A549 (cell line): ENCODE results near the gene NEDD4L. TPM values are rescaled to one million over a fixed set of nuclear protein-coding genes. Genes with fewer than 3 reads are reported as not detected.

Experiments
- ATAC-seq, 2 experiments: fragments of 200-7000 bp in 1 of 2; fragments of >200 bp in 1 of 2; cut with Nextera tagmentation in 1 of 2; cut with Tn5 transposase in 1 of 2; 3 replicates each; pipeline versions ENCODE4 v1.8.0 to v1.9.1; 2018 to 2020; ENCODE audit warnings: mild to moderate bottlenecking in 1 of 2, moderate library complexity in 1 of 2
- CTCF ChIA-PET: fragments of 300-600 bp; sonication (Branson Sonifier 250); formaldehyde crosslinking; extraction: SDS; loops from one replicate; lab custom pipeline; 2021; ENCODE audit warnings: antibody characterized with exemption, inconsistent platforms; lab: Yijun Ruan, JAX
- POLR2A ChIA-PET: fragments of 350-600 bp; formaldehyde crosslinking; extraction: SDS; loops from one replicate; lab custom pipeline; 2021; ENCODE audit warnings: antibody characterized with exemption, inconsistent platforms; lab: Yijun Ruan, JAX
- DNase-seq, 2 experiments: peaks; one replicate each; pipeline versions ENCODE4 v3.0.0 to v3.0.0-alpha.2; 2011 to 2016; ENCODE audit warnings: low read depth in 1 of 2, low spot score in 1 of 2
- FAIRE-seq: peaks from 2 replicates; lab custom pipeline; 2011; peaks lifted over from hg19 to GRCh38; lab: Jason Lieb, UNC
- H3K27ac ChIP-seq, 2 experiments: fragments of >200 bp; sonication (Bioruptor Twin); formaldehyde crosslinking; 3 replicates each; pipeline ENCODE4 v1.5.1; 2016 to 2017
- H3K4me1 ChIP-seq: fragments of >200 bp; sonication (Bioruptor Twin); formaldehyde crosslinking; 3 replicates; pipeline ENCODE4 v1.6.1; 2016
- H3K4me2 ChIP-seq: fragments of >200 bp; sonication (Bioruptor Twin); formaldehyde crosslinking; 3 replicates; pipeline ENCODE4 v1.6.1; 2016
- H3K4me3 ChIP-seq: fragments of >200 bp; sonication (Bioruptor Twin); formaldehyde crosslinking; 3 replicates; pipeline ENCODE4 v1.5.1; 2016
- H3K9me3 ChIP-seq: fragments of >200 bp; sonication (Bioruptor Twin); formaldehyde crosslinking; 3 replicates; pipeline ENCODE4 v1.6.1; 2016
- BHLHE40 ChIP-seq: IDR thresholded peaks from 2 replicates; pipeline ENCODE4 v1.6.1; 2012; ENCODE audit warnings: low read depth, low read length, inconsistent platforms
- CHD2 ChIP-seq: fragments of 150-350 bp; IDR thresholded peaks from 2 replicates; pipeline ENCODE4 v1.6.1; 2014; ENCODE audit warnings: low read length; ENCODE audit not compliant: partially characterized antibody
- CHD4 ChIP-seq: fragments of 200-600 bp; sonication (generic); IDR thresholded peaks from 2 replicates; pipeline ENCODE4 v1.6.1; 2016; ENCODE audit warnings: antibody characterized with exemption, mild to moderate bottlenecking, borderline replicate concordance
- E2F6 ChIP-seq: IDR thresholded peaks from 2 replicates; pipeline ENCODE4 v1.6.1; 2012; ENCODE audit warnings: low read depth, borderline replicate concordance
- EHMT2 ChIP-seq: fragments of 200-600 bp; sonication (generic); IDR thresholded peaks from 2 replicates; pipeline ENCODE4 v1.6.1; 2016; ENCODE audit warnings: antibody characterized with exemption, low read depth, mild to moderate bottlenecking, moderate library complexity
- ESRRA ChIP-seq: fragments of 150-350 bp; IDR thresholded peaks from 2 replicates; pipeline ENCODE4 v1.6.1; 2014; ENCODE audit warnings: mild to moderate bottlenecking, low read length, borderline replicate concordance
- GATA3 ChIP-seq: IDR thresholded peaks from 2 replicates; pipeline ENCODE4 v1.6.1; 2012; ENCODE audit warnings: borderline replicate concordance
- HDAC2 ChIP-seq: fragments of 200-600 bp; sonication (generic); IDR thresholded peaks from 2 replicates; pipeline ENCODE4 v1.6.1; 2016
- HOXA7 ChIP-seq: fragments of 250-450 bp; sonication (Bioruptor Pico); IDR thresholded peaks from 2 replicates; pipeline ENCODE4 v1.5.0; 2020; ENCODE audit warnings: mild to moderate bottlenecking, moderate library complexity
- HOXB5 ChIP-seq: fragments of 250-450 bp; sonication (Bioruptor Pico); IDR thresholded peaks from 2 replicates; pipeline ENCODE4 v1.5.0; 2020; ENCODE audit warnings: mild to moderate bottlenecking, moderate library complexity
- KDM1A ChIP-seq: fragments of 200-600 bp; sonication (generic); IDR thresholded peaks from 2 replicates; pipeline ENCODE4 v1.6.1; 2016; ENCODE audit warnings: low read depth, mild to moderate bottlenecking
- KDM5A ChIP-seq: fragments of 200-600 bp; sonication (generic); IDR thresholded peaks from 2 replicates; pipeline ENCODE4 v1.6.1; 2016; ENCODE audit warnings: antibody characterized with exemption, mild to moderate bottlenecking
- MAZ ChIP-seq: fragments of 150-350 bp; IDR thresholded peaks from 2 replicates; pipeline ENCODE4 v1.6.1; 2014; ENCODE audit warnings: antibody characterized with exemption, low read depth, low read length, borderline replicate concordance
- NFE2L2 ChIP-seq: fragments of 150-350 bp; conservative IDR thresholded peaks from 2 replicates; pipeline ENCODE4 v1.6.1; 2014; ENCODE audit warnings: low read length
- NPAS2 ChIP-seq: fragments of 250-450 bp; sonication (Bioruptor Pico); IDR thresholded peaks from 2 replicates; pipeline ENCODE4 v1.8.0; 2022; ENCODE audit warnings: mild to moderate bottlenecking, moderate library complexity, borderline replicate concordance
- RAD21 ChIP-seq, 2 experiments: fragments of >200 bp in 1 of 2; sonication (Bioruptor Twin) in 1 of 2; formaldehyde crosslinking in 1 of 2; IDR thresholded peaks in 1 of 2; conservative IDR thresholded peaks in 1 of 2; 2 replicates in 1 of 2; 3 replicates in 1 of 2; pipeline ENCODE4 v1.6.1; 2012 to 2018; ENCODE audit warnings: inconsistent platforms in 1 of 2
- RCOR1 ChIP-seq: fragments of 150-350 bp; IDR thresholded peaks from 2 replicates; pipeline ENCODE4 v1.6.1; 2014; ENCODE audit warnings: antibody characterized with exemption, low read length, low read depth
- SREBF2 ChIP-seq: fragments of 450-650 bp; IDR thresholded peaks from 2 replicates; pipeline ENCODE4 v1.6.1; 2014; ENCODE audit warnings: mild to moderate bottlenecking, moderate library complexity
- TP53 ChIP-seq: fragments of 250-450 bp; sonication (Bioruptor Pico); IDR thresholded peaks from 2 replicates; pipeline ENCODE4 v1.5.0; 2021; ENCODE audit warnings: mild to moderate bottlenecking, moderate library complexity
- ZNF302 ChIP-seq: fragments of 250-450 bp; sonication (Bioruptor Pico); IDR thresholded peaks from 2 replicates; pipeline ENCODE4 v1.9.0; 2021; ENCODE audit warnings: inconsistent platforms, mild to moderate bottlenecking, moderate library complexity
- ZSCAN20 ChIP-seq: fragments of 250-450 bp; sonication (Bioruptor Pico); IDR thresholded peaks from 2 replicates; pipeline ENCODE4 v1.8.0; 2022; ENCODE audit warnings: mild to moderate bottlenecking, moderate library complexity
- WGBS: methylation state at CpG from one replicate; pipeline ENCODE4 v1.1.6; 2017; ENCODE audit errors: missing lambda C conversion rate; 5-methylcytosine and 5-hydroxymethylcytosine counted together
- polyA plus RNA-seq, 4 experiments: library from polyadenylated mRNA; depleted of rRNA in 3 of 4; stranded (reverse); fragments of >200 nt; fragmentation: RNase III in 1 of 4; extraction: RNeasy Plus Mini Kit Qiagen cat#74134 plus additional on column Dnase treatment in 1 of 4; gene quantifications; 2 replicates in 3 of 4; 3 replicates in 1 of 4; pipeline ENCODE4 v1.2.3, GENCODE V29; 2011 to 2017
- TF ChIP-seq, protein P1 (sequence below): fragments of 450-650 bp; IDR thresholded peaks from 2 replicates; pipeline ENCODE4 v1.6.1; 2014; ENCODE audit warnings: antibody characterized with exemption
- TF ChIP-seq, protein P2 (sequence below): IDR thresholded peaks from 2 replicates; pipeline ENCODE4 v1.6.1; 2012
- TF ChIP-seq, protein P3 (sequence below): fragments of 250-450 bp; sonication (Bioruptor Pico); IDR thresholded peaks from 2 replicates; pipeline ENCODE4 v1.5.0; 2020; ENCODE audit warnings: low read depth, mild to moderate bottlenecking, moderate library complexity

NEDD4L gene
- polyA plus RNA-seq, 2 of the 4 experiments (the other 2 are of a cell fraction), result 18.0 to 36.5 TPM

GRCh38 chr18:58398648-58399398, 354.8 kb downstream of the NEDD4L start:
- WGBS, result 87% methylated on average over 11 of the region's 11 CpGs
- Histone ChIP-seq H3K4me3 (no peak overlapping the region), H3K4me2 (no peak overlapping the region), H3K9me3 (no peaks in the 10 kb centered on the region), H3K27ac (peak overlapping the region in 1 of 2 experiments; percentile 23; a peak in 1 of 6 replicates), H3K4me1 (peaks cover 25% of the 10 kb centered on the region)
- TF ChIP-seq, protein P1, sequence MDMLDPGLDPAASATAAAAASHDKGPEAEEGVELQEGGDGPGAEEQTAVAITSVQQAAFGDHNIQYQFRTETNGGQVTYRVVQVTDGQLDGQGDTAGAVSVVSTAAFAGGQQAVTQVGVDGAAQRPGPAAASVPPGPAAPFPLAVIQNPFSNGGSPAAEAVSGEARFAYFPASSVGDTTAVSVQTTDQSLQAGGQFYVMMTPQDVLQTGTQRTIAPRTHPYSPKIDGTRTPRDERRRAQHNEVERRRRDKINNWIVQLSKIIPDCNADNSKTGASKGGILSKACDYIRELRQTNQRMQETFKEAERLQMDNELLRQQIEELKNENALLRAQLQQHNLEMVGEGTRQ, result no peak
- TF ChIP-seq, protein P2, sequence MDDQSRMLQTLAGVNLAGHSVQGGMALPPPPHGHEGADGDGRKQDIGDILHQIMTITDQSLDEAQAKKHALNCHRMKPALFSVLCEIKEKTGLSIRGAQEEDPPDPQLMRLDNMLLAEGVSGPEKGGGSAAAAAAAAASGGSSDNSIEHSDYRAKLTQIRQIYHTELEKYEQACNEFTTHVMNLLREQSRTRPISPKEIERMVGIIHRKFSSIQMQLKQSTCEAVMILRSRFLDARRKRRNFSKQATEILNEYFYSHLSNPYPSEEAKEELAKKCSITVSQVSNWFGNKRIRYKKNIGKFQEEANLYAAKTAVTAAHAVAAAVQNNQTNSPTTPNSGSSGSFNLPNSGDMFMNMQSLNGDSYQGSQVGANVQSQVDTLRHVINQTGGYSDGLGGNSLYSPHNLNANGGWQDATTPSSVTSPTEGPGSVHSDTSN, result no peak
- TF ChIP-seq CHD4 (no peak), GATA3 (no peak), EHMT2 (no peak)
- DNase-seq, result no peak
- POLR2A ChIA-PET, result no interaction called here
- no peak for ATAC-seq
- FAIRE-seq, result no peak
- CTCF ChIA-PET, result interaction anchor here (0.7 to 1.4 kb wide), 3 partner anchors 29 to 365 kb away, joined by 3 to 4 read pairs (median 3); no protein-coding TSS in a partner anchor

DNA sequence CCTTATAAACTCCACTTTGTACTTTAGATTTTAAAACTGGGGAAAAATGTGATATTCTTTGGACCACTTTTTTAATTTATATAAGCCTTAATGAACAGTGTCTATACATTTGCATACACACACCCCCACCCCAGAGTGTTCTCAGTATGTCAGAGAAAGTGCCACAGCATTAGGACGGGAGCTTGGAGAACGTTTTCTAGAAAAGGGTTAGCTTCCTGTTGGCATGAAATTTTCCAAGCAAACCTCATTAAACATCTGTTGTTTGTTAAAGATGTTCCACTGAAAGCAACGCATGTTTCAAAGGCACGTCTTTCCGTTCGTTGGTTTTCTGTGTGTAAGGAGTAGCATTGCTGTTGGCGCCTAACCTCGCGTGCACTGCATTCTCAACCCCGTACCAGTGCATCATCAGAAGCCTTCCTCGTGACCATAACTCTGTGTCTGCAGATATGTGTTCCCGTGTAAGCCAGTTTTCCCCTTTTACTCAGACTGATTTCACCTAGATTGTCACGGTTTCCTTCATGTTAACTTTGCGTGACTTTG, 356.4 kb downstream of the NEDD4L start:
- peaks cover 25% of the 10 kb centered on the region for H3K4me1 ChIP-seq
- TF ChIP-seq HOXA7 (CRISPR knock-in tag) (no peak), HOXB5 (no peak), ZSCAN20 (CRISPR knock-in tag) (no peak), MAZ (no peak), NPAS2 (no peak), ESRRA (no peak), KDM5A (no peak)
- TF ChIP-seq, protein P1, result no peak
- TF ChIP-seq, protein P3, sequence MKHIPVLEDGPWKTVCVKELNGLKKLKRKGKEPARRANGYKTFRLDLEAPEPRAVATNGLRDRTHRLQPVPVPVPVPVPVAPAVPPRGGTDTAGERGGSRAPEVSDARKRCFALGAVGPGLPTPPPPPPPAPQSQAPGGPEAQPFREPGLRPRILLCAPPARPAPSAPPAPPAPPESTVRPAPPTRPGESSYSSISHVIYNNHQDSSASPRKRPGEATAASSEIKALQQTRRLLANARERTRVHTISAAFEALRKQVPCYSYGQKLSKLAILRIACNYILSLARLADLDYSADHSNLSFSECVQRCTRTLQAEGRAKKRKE (CRISPR knock-in tag), result no peak
- FAIRE-seq (no peak), DNase-seq (no peak), ATAC-seq (no peak)
- no peak overlapping the region for H3K4me3 ChIP-seq
- WGBS, result 77% methylated on average over 14 of the region's 14 CpGs
- ChIA-PET POLR2A (no interaction called here), CTCF (interaction anchor here (0.6 to 2.0 kb wide), 7 partner anchors 11 to 363 kb away, joined by 3 to 11 read pairs (median 4); no protein-coding TSS in a partner anchor)
- no peaks in the 10 kb centered on the region for H3K9me3 ChIP-seq
- peak overlapping the region; percentile 48 to 53; a peak in 5 of 6 replicates for H3K27ac ChIP-seq
- H3K4me2 ChIP-seq, result no peak overlapping the region; the same call in 2 of the 3 replicates

GRCh38 chr18:58401191-58401590, 357.2 kb downstream of the NEDD4L start:
- Histone ChIP-seq H3K27ac (peak overlapping the region in 1 of 2 experiments; percentile 48; a peak in 1 of 6 replicates), H3K9me3 (no peaks in the 10 kb centered on the region), H3K4me2 (no peak overlapping the region; the same call in 2 of the 3 replicates), H3K4me3 (no peak overlapping the region), H3K4me1 (peaks cover 25% of the 10 kb centered on the region)
- no peak for ATAC-seq
- ChIA-PET CTCF (interaction anchor here (1.0 to 2.0 kb wide), 4 partner anchors 26 to 362 kb away, joined by 3 to 11 read pairs (median 5); no protein-coding TSS in a partner anchor), POLR2A (no interaction called here)
- no peak for DNase-seq
- no peak for FAIRE-seq
- 95% methylated on average over 2 of the region's 2 CpGs for WGBS
- TF ChIP-seq, protein P1, result no peak
- TF ChIP-seq TP53 (CRISPR knock-in tag) (no peak), BHLHE40 (no peak), HDAC2 (no peak), ZNF302 (CRISPR knock-in tag) (no peak), ESRRA (no peak), KDM1A (no peak), RAD21 (conservative IDR thresholded peaks at IDR 0.05 in 1 of 2, IDR thresholded peaks at IDR 0.05 in 1 of 2) (no peak), NPAS2 (no peak), E2F6 (no peak), NFE2L2 (no peak), CHD2 (no peak), SREBF2 (no peak), RCOR1 (no peak)
